ENCODE data around the gene SNRPF.
"Not testable (repeated sequence)": the region's sequence is repeated elsewhere in the genome, so short reads cannot be mapped to it uniquely, and the experiment has no call there.

The SNRPF gene

DNA sequence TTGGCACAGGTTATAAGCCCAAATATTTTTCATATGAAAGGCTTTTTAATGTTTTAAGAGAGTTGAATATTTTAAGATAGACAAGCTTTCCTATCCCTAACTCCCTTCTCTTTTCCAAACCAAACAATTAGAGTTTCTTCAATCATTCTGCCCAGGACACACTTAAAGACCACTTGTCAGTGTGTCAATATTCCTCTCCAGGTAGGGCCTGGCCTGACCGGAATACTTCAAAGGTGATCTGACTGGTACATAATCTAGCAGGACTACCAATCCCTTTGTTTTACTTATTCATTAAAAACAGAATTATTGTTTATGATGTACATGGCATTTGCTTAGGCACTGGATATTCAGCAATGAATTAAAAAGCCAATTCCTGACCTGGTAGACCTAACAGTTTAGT lies 24.2 kb upstream of the SNRPF start:
- no peak for FAIRE-seq
- TF ChIP-seq POLR2A (IDR thresholded peaks at IDR 0.05; ENCODE audit: low read depth, low read length) (no peak), SPI1 (IDR thresholded peaks at IDR 0.05; ENCODE audit: low read depth, low read length) (no peak), POLR2AphosphoS5 (IDR thresholded peaks at IDR 0.05; ENCODE audit: low read depth, low read length) (no peak), POU2F2 (IDR thresholded peaks at IDR 0.05; ENCODE audit: low read depth, low read length) (no peak), TAF1 (IDR thresholded peaks at IDR 0.05; ENCODE audit: low read depth, low read length) (no peak), PAX5 (IDR thresholded peaks at IDR 0.05; ENCODE audit: insufficient read depth, low read length, severe bottlenecking) (no peak)

DNA sequence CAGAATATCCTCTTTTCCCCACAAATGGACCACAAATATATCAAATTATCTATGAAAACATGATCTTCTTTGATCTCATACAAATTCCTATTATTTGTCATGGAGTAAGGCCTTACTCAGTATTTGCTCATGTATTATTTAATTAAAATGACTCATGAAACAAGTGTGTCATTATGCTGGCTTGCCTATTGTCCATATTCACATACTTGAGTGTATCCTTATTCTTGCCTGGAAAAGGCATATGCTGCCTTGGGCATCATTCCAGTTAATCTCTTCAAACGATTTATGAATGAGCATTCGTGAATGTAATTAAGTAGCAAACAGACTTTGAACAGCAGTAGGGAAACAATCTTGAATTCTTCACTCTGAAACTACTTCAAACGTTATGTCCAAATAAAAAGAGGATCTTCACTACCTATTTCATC lies 22.6 kb upstream of the SNRPF start:
- no peak for DNase-seq (ENCODE audit: insufficient read length, low spot score)
- TF ChIP-seq POU2F2 (IDR thresholded peaks at IDR 0.05; ENCODE audit: low read depth, low read length): no peak
- TF ChIP-seq SPI1 (IDR thresholded peaks at IDR 0.05; ENCODE audit: low read depth, low read length): no peak
- no peak for TF ChIP-seq TAF1 (IDR thresholded peaks at IDR 0.05; ENCODE audit: low read depth, low read length)
- no peak for TF ChIP-seq POLR2AphosphoS5 (IDR thresholded peaks at IDR 0.05; ENCODE audit: low read depth, low read length)
- no peak for TF ChIP-seq PAX5 (IDR thresholded peaks at IDR 0.05; ENCODE audit: insufficient read depth, low read length, severe bottlenecking)
- no peak for TF ChIP-seq POLR2A (IDR thresholded peaks at IDR 0.05; ENCODE audit: low read depth, low read length)
- FAIRE-seq: no peak

More for the DNA sequence above, 24.2 kb upstream of the SNRPF start:
- no peak for DNase-seq (ENCODE audit: insufficient read length, low spot score)

DNA sequence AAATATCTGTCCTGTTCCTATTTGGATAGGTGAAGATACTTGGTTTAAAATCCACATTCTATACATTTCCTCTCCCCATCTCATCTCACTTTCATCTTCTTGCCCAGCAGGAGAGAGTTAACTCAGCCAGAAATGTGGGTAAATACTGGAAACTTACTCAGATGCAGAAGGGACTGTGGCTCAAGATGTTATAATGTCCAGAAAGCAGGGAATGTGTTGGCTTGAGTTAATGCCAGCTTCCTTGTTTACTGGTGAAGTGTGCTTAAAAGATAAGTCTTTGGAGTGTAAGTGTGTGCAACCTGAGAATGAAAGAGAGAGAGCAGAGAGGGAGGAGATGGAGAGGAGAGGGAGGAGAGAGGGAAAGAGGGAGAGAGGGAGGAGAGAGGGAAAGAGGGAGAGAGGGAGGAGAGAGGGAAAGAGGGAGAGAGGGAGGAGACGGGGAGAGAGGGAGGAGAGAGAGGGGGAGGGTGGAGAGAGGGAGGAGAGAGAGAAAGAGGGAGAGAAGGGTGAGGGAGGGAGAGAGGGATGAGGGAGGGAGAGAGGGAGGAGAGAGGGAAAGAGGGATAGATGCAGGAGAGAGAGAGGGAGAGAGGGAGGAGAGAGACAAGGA lies 22.0 kb upstream of the SNRPF start:
- no peak for TF ChIP-seq POU2F2 (IDR thresholded peaks at IDR 0.05; ENCODE audit: low read depth, low read length)
- no peak for TF ChIP-seq SPI1 (IDR thresholded peaks at IDR 0.05; ENCODE audit: low read depth, low read length)
- no peak for TF ChIP-seq POLR2A (IDR thresholded peaks at IDR 0.05; ENCODE audit: low read depth, low read length)
- TF ChIP-seq TAF1 (IDR thresholded peaks at IDR 0.05; ENCODE audit: low read depth, low read length): no peak
- TF ChIP-seq POLR2AphosphoS5 (IDR thresholded peaks at IDR 0.05; ENCODE audit: low read depth, low read length): no peak
- TF ChIP-seq PAX5 (IDR thresholded peaks at IDR 0.05; ENCODE audit: insufficient read depth, low read length, severe bottlenecking): no peak
- FAIRE-seq (no peak), DNase-seq (ENCODE audit: insufficient read length, low spot score) (no peak)

DNA sequence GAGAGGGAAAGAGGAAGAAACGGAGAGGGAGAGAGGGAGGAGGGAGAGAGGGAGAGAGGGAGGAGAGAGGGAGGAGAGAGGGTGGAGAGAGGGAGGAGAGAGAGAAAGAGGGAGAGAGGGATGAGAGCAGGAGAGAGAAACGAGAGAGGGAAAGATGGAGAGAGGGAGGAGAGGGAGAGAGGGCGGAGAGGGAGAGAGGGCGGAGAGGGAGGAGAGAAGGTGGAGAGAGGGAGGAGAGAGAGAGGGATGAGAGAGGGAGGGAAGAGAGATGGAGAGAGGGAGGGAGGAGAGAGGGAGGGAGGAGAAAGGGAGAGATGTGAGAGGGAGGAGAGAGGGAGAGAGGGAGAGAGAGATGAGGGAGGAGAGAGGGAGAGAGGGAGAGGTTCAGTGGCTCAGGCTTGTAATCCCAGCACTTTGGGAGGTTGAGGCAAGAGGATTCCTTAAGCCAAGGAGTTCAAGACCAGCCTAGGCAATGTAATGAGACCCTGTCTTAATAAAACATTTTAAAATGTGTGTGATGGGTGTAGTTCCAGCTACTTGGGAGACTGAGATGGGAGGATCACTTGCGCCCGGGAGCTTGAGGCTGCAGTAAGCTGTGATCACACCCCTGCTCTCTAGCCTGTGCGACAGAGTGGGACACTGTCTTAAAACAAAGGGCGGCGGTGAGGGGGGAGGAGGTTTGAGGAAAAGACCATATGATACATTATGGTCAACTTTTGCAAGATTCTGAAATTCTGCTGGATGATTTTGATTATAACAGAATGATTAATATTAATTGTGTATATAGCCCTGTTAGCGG lies 21.3 kb upstream of the SNRPF start:
- no peak for DNase-seq (ENCODE audit: insufficient read length, low spot score)
- TF ChIP-seq SPI1 (IDR thresholded peaks at IDR 0.05; ENCODE audit: low read depth, low read length): no peak
- TF ChIP-seq POLR2A (IDR thresholded peaks at IDR 0.05; ENCODE audit: low read depth, low read length): no peak
- TF ChIP-seq PAX5 (IDR thresholded peaks at IDR 0.05; ENCODE audit: insufficient read depth, low read length, severe bottlenecking): no peak
- no peak for TF ChIP-seq POU2F2 (IDR thresholded peaks at IDR 0.05; ENCODE audit: low read depth, low read length)
- TF ChIP-seq TAF1 (IDR thresholded peaks at IDR 0.05; ENCODE audit: low read depth, low read length): no peak
- no peak for FAIRE-seq

DNA sequence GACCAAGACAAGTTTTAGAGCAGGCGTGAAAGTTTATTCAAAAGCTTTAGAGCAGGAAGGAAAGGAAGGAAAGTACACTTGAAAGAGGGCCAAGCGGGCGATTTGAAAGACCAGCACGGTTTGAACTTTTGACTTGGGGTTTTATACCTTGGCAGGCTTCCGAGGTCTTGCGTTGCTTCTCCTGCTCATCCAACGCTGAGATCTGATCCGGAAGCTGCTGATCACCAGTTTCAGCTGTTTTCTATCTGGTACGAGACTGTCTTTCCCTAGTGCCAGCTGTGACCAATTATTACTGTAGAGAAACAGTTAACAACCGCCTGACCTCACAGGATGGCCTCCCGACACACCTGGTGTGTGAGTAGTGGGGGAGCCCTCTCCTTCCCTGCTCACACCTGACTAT lies 20.6 kb upstream of the SNRPF start:
- TF ChIP-seq PAX5 (IDR thresholded peaks at IDR 0.05; ENCODE audit: insufficient read depth, low read length, severe bottlenecking): no peak
- no peak for TF ChIP-seq POLR2A (IDR thresholded peaks at IDR 0.05; ENCODE audit: low read depth, low read length)
- no peak for TF ChIP-seq POLR2AphosphoS5 (IDR thresholded peaks at IDR 0.05; ENCODE audit: low read depth, low read length)
- no peak for TF ChIP-seq POU2F2 (IDR thresholded peaks at IDR 0.05; ENCODE audit: low read depth, low read length)
- TF ChIP-seq TAF1 (IDR thresholded peaks at IDR 0.05; ENCODE audit: low read depth, low read length): no peak
- no peak for TF ChIP-seq SPI1 (IDR thresholded peaks at IDR 0.05; ENCODE audit: low read depth, low read length)
- no peak for FAIRE-seq
- DNase-seq (ENCODE audit: insufficient read length, low spot score): no peak

DNA sequence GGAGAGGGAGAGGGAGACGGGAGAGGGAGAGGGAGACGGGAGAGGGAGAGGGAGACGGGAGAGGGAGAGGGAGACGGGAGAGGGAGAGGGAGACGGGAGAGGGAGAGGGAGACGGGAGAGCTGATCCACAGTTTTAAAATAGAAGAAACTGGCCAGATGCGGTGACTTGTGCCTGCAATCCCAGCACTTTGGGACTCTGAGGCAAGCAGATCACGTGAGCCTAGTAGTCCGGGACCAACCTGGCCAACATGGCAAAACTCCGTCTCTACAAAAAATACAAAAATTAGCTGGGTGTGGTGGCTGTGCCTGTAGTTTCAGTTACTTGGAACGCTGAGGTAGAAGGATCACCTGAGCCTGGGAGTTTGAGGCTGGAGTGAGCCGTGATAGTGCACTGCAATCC lies 16.3 kb upstream of the SNRPF start:
- not testable (repeated sequence) for DNase-seq (ENCODE audit: insufficient read length, low spot score); FAIRE-seq

DNA sequence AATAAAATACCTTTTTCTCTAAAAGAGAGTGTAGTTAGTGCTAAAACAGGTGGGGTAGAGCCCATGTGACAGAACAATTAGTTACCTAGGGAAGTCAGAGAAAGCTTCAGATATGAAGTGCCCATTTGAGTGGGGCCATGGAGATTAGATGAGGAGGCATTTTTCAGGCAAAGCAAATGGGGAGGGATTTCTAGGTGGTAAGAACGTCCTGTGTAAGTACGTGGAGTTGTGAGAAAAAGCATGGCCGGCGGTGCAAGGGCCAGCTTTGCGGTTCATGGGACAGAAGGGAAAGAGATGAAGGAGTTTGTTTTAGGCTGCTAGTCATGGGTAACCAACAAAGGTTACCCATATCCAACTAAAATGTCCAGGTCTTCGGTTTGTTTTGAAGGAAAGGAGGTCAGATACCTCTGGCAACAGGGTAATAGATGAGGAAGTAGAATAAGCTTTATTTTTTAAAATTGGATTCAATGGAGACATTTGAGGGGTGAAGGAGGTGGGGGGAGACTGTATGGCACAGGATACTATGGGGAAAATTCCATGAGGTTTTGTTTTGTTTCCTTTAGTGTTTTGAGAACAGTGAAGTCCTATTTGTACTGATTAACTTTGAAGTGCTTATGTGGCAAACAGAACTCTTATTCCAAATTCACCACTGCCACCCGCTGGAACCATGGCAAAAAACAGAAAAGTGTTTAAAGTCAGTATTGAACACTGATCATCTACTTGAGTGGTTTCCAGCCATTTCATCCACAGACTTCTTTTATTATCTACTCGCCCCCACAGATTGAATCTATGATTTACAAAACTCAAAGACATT lies 10.0 kb upstream of the SNRPF start:
- FAIRE-seq (no peak), DNase-seq (ENCODE audit: insufficient read length, low spot score) (no peak)
- TF ChIP-seq SPI1 (IDR thresholded peaks at IDR 0.05; ENCODE audit: low read depth, low read length) (no peak), POU2F2 (IDR thresholded peaks at IDR 0.05; ENCODE audit: low read depth, low read length) (no peak), PAX5 (IDR thresholded peaks at IDR 0.05; ENCODE audit: insufficient read depth, low read length, severe bottlenecking) (no peak), POLR2AphosphoS5 (IDR thresholded peaks at IDR 0.05; ENCODE audit: low read depth, low read length) (no peak), TAF1 (IDR thresholded peaks at IDR 0.05; ENCODE audit: low read depth, low read length) (no peak), POLR2A (IDR thresholded peaks at IDR 0.05; ENCODE audit: low read depth, low read length) (no peak)

DNA sequence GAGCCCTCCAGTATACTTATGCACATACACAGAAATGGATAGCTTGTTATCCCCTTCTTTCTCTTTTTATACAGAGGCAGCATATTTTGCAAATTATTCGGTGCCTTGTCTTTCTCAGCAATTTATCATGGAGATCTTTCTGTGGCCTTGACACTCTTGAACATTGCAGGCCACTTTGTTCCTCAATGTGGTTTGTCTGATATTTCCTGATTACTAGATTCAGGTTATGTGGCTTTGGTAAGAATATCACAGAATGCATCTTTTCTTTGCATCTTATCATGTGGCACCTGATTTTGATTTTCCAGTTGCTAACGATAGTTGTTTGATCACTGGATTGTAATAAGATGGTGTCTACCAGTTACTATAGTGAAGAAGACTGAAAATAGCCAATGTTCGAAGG lies 7.1 kb upstream of the SNRPF start:
- FAIRE-seq (no peak), DNase-seq (ENCODE audit: insufficient read length, low spot score) (no peak)
- TF ChIP-seq TAF1 (IDR thresholded peaks at IDR 0.05; ENCODE audit: low read depth, low read length) (no peak), POLR2A (IDR thresholded peaks at IDR 0.05; ENCODE audit: low read depth, low read length) (no peak), SPI1 (IDR thresholded peaks at IDR 0.05; ENCODE audit: low read depth, low read length) (no peak)

DNA sequence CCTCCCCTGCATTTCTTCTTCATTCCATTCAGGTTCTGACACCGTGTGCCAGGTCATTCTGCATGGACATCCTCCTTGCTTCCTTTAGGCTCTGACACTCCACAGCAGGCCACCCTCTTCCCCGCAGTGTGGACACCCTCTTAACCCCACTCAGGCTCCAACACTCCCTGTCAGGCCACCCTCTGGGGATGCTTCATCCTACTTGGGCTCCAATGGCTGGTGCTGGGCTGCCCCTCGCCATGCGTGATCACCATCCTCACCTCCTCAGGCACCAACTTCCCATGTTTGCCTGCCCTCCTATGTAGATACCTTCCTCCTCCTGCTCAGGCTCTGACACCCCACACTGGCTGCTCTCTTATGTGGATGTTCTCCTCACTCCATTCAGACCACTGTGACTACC lies 6.6 kb upstream of the SNRPF start:
- DNase-seq (ENCODE audit: insufficient read length, low spot score): no peak

More for the DNA sequence above, 6.6 kb upstream of the SNRPF start:
- TF ChIP-seq POLR2AphosphoS5 (IDR thresholded peaks at IDR 0.05; ENCODE audit: low read depth, low read length) (no peak), TAF1 (IDR thresholded peaks at IDR 0.05; ENCODE audit: low read depth, low read length) (no peak), SPI1 (IDR thresholded peaks at IDR 0.05; ENCODE audit: low read depth, low read length) (no peak), POU2F2 (IDR thresholded peaks at IDR 0.05; ENCODE audit: low read depth, low read length) (no peak), POLR2A (IDR thresholded peaks at IDR 0.05; ENCODE audit: low read depth, low read length) (no peak), PAX5 (IDR thresholded peaks at IDR 0.05; ENCODE audit: insufficient read depth, low read length, severe bottlenecking) (no peak)
- FAIRE-seq: no peak
